NB4 (cell line): Measurements from ENCODE around the gene ERICH6B.

Experiments
- CTCF ChIP-seq: IDR thresholded peaks from one replicate; pipeline ENCODE4 v1.5.1; 2012; ENCODE audit warnings: low read depth, low read length
- MAX ChIP-seq: IDR thresholded peaks from 2 replicates; pipeline ENCODE4 v1.6.1; 2011; ENCODE audit warnings: low read depth, low read length
- MYC ChIP-seq: IDR thresholded peaks from 2 replicates; pipeline ENCODE4 v1.6.1; 2011; ENCODE audit warnings: low read depth, low read length
- POLR2A ChIP-seq: IDR thresholded peaks from 2 replicates; pipeline ENCODE4 v1.6.1; 2011; ENCODE audit warnings: mild to moderate bottlenecking; ENCODE audit not compliant: insufficient read length; ENCODE audit errors: extremely low read depth

GRCh38 chr13:45516757-45517156, 98.8 kb downstream of the ERICH6B start:
- no peak for TF ChIP-seq CTCF
- no peak for TF ChIP-seq MAX
- TF ChIP-seq POLR2A: no peak
- TF ChIP-seq MYC: no peak
